ENCODE measurements around the gene SBK3. TPM values are rescaled to one million over a fixed set of nuclear protein-coding genes. Genes with fewer than 3 reads are reported as not detected.

SBK3 gene
- total and polyA plus RNA-seq, 2 of the 8 experiments (the other 6 are each of a cell fraction or from before 2014, with no cell fraction given), result 0.76 to 1.5 TPM

GRCh38 chr19:55537741-55538111 lies 7.6 kb downstream of the SBK3 start:
- no peak for DNase-seq (ENCODE audit: low read depth in 1 of 2, low spot score in 2 of 2)
- POLR2A ChIA-PET (ENCODE audit: partially characterized antibody), result no interaction called here

More at GRCh38 chr19:55537741-55538111, 7.6 kb downstream of the SBK3 start:
- H3K4me1 ChIP-seq (replicated peaks in 1 of 4; ENCODE audit: control insufficient read depth in 3 of 4, insufficient read depth in 4 of 4, low read length in 3 of 4), result peaks cover 0 to 17% (median 5%) of the 10 kb centered on the region in 4 experiments; a peak in 4 of 7 replicates
- TF ChIP-seq TAF1 (IDR thresholded peaks at IDR 0.05; ENCODE audit: low read depth, low read length), result no peak
- TF ChIP-seq JUND (IDR thresholded peaks at IDR 0.05; ENCODE audit: low read length), result 0 out of 2 replicates have a peak, but pooled peaks have one; percentile 22
- no peak for TF ChIP-seq ZNF274 (IDR thresholded peaks at IDR 0.05; ENCODE audit: borderline replicate concordance, extremely low read depth, low read length)
- H2AK5ac ChIP-seq (ENCODE audit: low read depth, low read length), result no peak overlapping the region
- no peak overlapping the region for H3K4me3 ChIP-seq (ENCODE audit: extremely low read depth in 1 of 4, insufficient read depth in 2 of 4, low read depth in 3 of 4, low read length in 4 of 4)
- no peak overlapping the region for H2BK15ac ChIP-seq (ENCODE audit: low read length)
- no peaks in the 10 kb centered on the region for H3K9me3 ChIP-seq (ENCODE audit: insufficient read depth in 2 of 2, low read depth in 1 of 2, low read length in 1 of 2)
- H3K23me2 ChIP-seq (ENCODE audit: low read depth, low read length), result peaks cover 10% of the 10 kb centered on the region; the same call in 1 of the 2 replicates
- peak overlapping the region; percentile 14 to 29; a peak in 1 of 4 replicates for H3K4me2 ChIP-seq (ENCODE audit: insufficient read depth in 1 of 2, low read depth in 2 of 2, low read length in 2 of 2)
- peaks cover 0 to 3% of the 10 kb centered on the region in 2 experiments for H4K20me1 ChIP-seq (replicated peaks in 1 of 2; ENCODE audit: control insufficient read depth in 1 of 2, insufficient read depth in 2 of 2, low read length in 2 of 2)
- H3K79me2 ChIP-seq (ENCODE audit: control insufficient read depth in 1 of 2, insufficient read depth in 2 of 2, low read length in 2 of 2), result no peaks in the 10 kb centered on the region
- peak overlapping the region; percentile 48 for H3K18ac ChIP-seq (ENCODE audit: extremely low read depth, low read length)
- CTCF ChIA-PET (ENCODE audit: partially characterized antibody), result interaction anchor here (0.7 to 1.2 kb wide), 3 partner anchors 15 to 724 kb away, joined by 3 to 4 read pairs (median 4); no protein-coding TSS in a partner anchor
- H2BK120ac ChIP-seq (replicated peaks; ENCODE audit: low read depth, low read length), result peak overlapping the region; percentile 78
- peak overlapping the region; percentile 51; the same call in 1 of the 2 replicates for H3K27ac ChIP-seq (ENCODE audit: low read depth, low read length)
- H3K4ac ChIP-seq (replicated peaks; ENCODE audit: insufficient read length, low read depth, low read length), result peak overlapping the region; percentile 94
- H2BK5ac ChIP-seq (ENCODE audit: low read depth, low read length), result peak overlapping the region; percentile 71; the same call in 1 of the 2 replicates
- no peak overlapping the region for H2BK20ac ChIP-seq (ENCODE audit: low read length)
- no peak overlapping the region for H4K91ac ChIP-seq (replicated peaks; ENCODE audit: insufficient read length, low read length)
- no peak overlapping the region for H3K9ac ChIP-seq (replicated peaks in 1 of 4; ENCODE audit: extremely low read depth in 1 of 4, low read depth in 3 of 4, low read length in 3 of 4)
- H3K79me1 ChIP-seq (ENCODE audit: low read depth, low read length), result no peaks in the 10 kb centered on the region
- no peak overlapping the region for H3K23ac ChIP-seq (ENCODE audit: insufficient read length)
- H4K8ac ChIP-seq (ENCODE audit: extremely low read depth, insufficient read depth, low read length), result no peak overlapping the region
- WGBS, 2 experiments (ENCODE audit: extremely low coverage in 1 of 2, insufficient coverage in 1 of 2, insufficient read length in 1 of 2, insufficient replicate concordance in 2 of 2, low coverage in 1 of 2, low lambda C conversion rate in 2 of 2, missing lambda C conversion rate in 1 of 2), result 56% methylated on average over 3 of the region's 5 CpGs; no CpG with 5 or more reads in 1 of the 2 experiments
- H3K56ac ChIP-seq (replicated peaks; ENCODE audit: insufficient read length, low read depth, low read length), result no peak overlapping the region
- H4K5ac ChIP-seq (ENCODE audit: insufficient read length, low read depth, low read length), result peak overlapping the region; percentile 64
- FAIRE-seq, result no peak
- H3K36me3 ChIP-seq (ENCODE audit: control insufficient read depth in 2 of 4, insufficient read depth in 4 of 4, low read length in 3 of 4), result no peaks in the 10 kb centered on the region; a peak in 1 of 8 replicates
- H2AFZ ChIP-seq (ENCODE audit: low read length), result no peak overlapping the region
- H3K27me3 ChIP-seq (replicated peaks in 1 of 4; ENCODE audit: control insufficient read depth in 3 of 4, extremely low read depth in 1 of 4, insufficient read depth in 3 of 4, low read length in 3 of 4), result no peaks in the 10 kb centered on the region; a peak in 2 of 7 replicates
- 0 out of 2 replicates have a peak overlapping the region, but pooled peaks have one; percentile 27 for H2BK12ac ChIP-seq (ENCODE audit: low read depth, low read length)
- H3K14ac ChIP-seq (ENCODE audit: insufficient read length), result no peak overlapping the region
